Measurements from ENCODE around the gene VEZF1.

The VEZF1 gene

GRCh38 chr17:57955183-57955931 is 32.7 kb downstream of the VEZF1 start, which contains the start of gene CUEDC1:
TSS of gene CUEDC1 (minus strand) at chr17:57955412. CDS start at chr17:57885564, 69,848 bp downstream.
- TF ChIP-seq CTCF (IDR thresholded peaks at IDR 0.05; ENCODE audit: low read depth, low read length) (no peak), EZH2phosphoT487 (IDR thresholded peaks at IDR 0.05; ENCODE audit: low read depth) (no peak)
- H3K9me3 ChIP-seq (ENCODE audit: insufficient read depth, low read length) = no peaks in the 10 kb centered on the region
- peak within 1 kb of the TSS; percentile 100 for H3K4me2 ChIP-seq (ENCODE audit: low read length)
- no peak within 1 kb of the TSS for H3K27ac ChIP-seq (ENCODE audit: low read length)
- H3K4me3 ChIP-seq (ENCODE audit: low read length) = peak within 1 kb of the TSS; percentile 82
- no peaks in the 10 kb centered on the region for H3K36me3 ChIP-seq (replicated peaks; ENCODE audit: low read depth, low read length)
- no peak within 1 kb of the TSS for H2AFZ ChIP-seq (ENCODE audit: low read depth, low read length)
- peaks cover 9% of the 10 kb centered on the region; the same call in 1 of the 2 replicates for H4K20me1 ChIP-seq (ENCODE audit: insufficient read depth, low read length)
- H3K9ac ChIP-seq (ENCODE audit: low read length) = peak within 1 kb of the TSS; percentile 55
- H3K79me2 ChIP-seq (ENCODE audit: low read length) = no peaks in the 10 kb centered on the region
- peaks cover 64% of the 10 kb centered on the region for H3K27me3 ChIP-seq (ENCODE audit: low read depth, low read length)
- peaks cover 35% of the 10 kb centered on the region for H3K4me1 ChIP-seq (ENCODE audit: low read length)

GRCh38 chr17:57954397-57955182 is 33.5 kb downstream of the VEZF1 start:
- Histone ChIP-seq H3K4me1 (ENCODE audit: low read length) (peaks cover 38% of the 10 kb centered on the region), H3K4me2 (ENCODE audit: low read length) (peak overlapping the region; percentile 78), H3K9ac (ENCODE audit: low read length) (peak overlapping the region; percentile 47), H2AFZ (ENCODE audit: low read depth, low read length) (no peak overlapping the region), H3K4me3 (ENCODE audit: low read length) (peak overlapping the region; percentile 75), H3K9me3 (ENCODE audit: insufficient read depth, low read length) (no peaks in the 10 kb centered on the region), H3K36me3 (replicated peaks; ENCODE audit: low read depth, low read length) (no peaks in the 10 kb centered on the region), H3K27ac (ENCODE audit: low read length) (no peak overlapping the region), H3K27me3 (ENCODE audit: low read depth, low read length) (peaks cover 61% of the 10 kb centered on the region), H3K79me2 (ENCODE audit: low read length) (no peaks in the 10 kb centered on the region), H4K20me1 (ENCODE audit: insufficient read depth, low read length) (peaks cover 9% of the 10 kb centered on the region; the same call in 1 of the 2 replicates)
- TF ChIP-seq CTCF (IDR thresholded peaks at IDR 0.05; ENCODE audit: low read depth, low read length) (no peak), EZH2phosphoT487 (IDR thresholded peaks at IDR 0.05; ENCODE audit: low read depth) (no peak)

GRCh38 chr17:57953705-57954396 is 34.2 kb downstream of the VEZF1 start:
- Histone ChIP-seq H3K27ac (ENCODE audit: low read length) (no peak overlapping the region), H3K79me2 (ENCODE audit: low read length) (no peaks in the 10 kb centered on the region), H3K4me2 (ENCODE audit: low read length) (peak overlapping the region; percentile 78), H3K4me1 (ENCODE audit: low read length) (peaks cover 42% of the 10 kb centered on the region), H3K36me3 (replicated peaks; ENCODE audit: low read depth, low read length) (no peaks in the 10 kb centered on the region), H3K4me3 (ENCODE audit: low read length) (peak overlapping the region; percentile 75), H3K9me3 (ENCODE audit: insufficient read depth, low read length) (no peaks in the 10 kb centered on the region), H2AFZ (ENCODE audit: low read depth, low read length) (no peak overlapping the region), H4K20me1 (ENCODE audit: insufficient read depth, low read length) (peaks cover 9% of the 10 kb centered on the region; the same call in 1 of the 2 replicates), H3K27me3 (ENCODE audit: low read depth, low read length) (peaks cover 59% of the 10 kb centered on the region), H3K9ac (ENCODE audit: low read length) (no peak overlapping the region)
- TF ChIP-seq EZH2phosphoT487 (IDR thresholded peaks at IDR 0.05; ENCODE audit: low read depth) = no peak
- no peak for TF ChIP-seq CTCF (IDR thresholded peaks at IDR 0.05; ENCODE audit: low read depth, low read length)

Measured in OCI-LY3 (cell line).